Thyroid gland (tissue), 4 donors: ENCODE results near the gene TSPAN1.

Experiments used
- CTCF ChIP-seq, 6 experiments: fragments of 200-600 bp in 3 of 6; fragments of 450-650 bp in 3 of 6; sonication (generic) in 3 of 6; IDR thresholded peaks; one replicate each; pipeline ENCODE4 v1.5.1; 2016 to 2019; ENCODE audit warnings: antibody characterized with exemption in 6 of 6, mild to moderate bottlenecking in 2 of 6, inconsistent platforms in 1 of 6, moderate library complexity in 1 of 6
- POLR2A ChIP-seq, 2 donors: fragments of 450-650 bp; IDR thresholded peaks; one replicate each; pipeline ENCODE4 v1.6.1; 2017; ENCODE audit warnings: antibody characterized with exemption in 2 of 2, mild to moderate bottlenecking in 2 of 2, moderate library complexity in 1 of 2

GRCh38 chr1:46197560-46197963, 22.7 kb downstream of the TSPAN1 start:
- TF ChIP-seq CTCF (IDR thresholded peaks at IDR 0.05) (no peak), POLR2A (IDR thresholded peaks at IDR 0.05) (no peak)
